HepG2 (cell line): ENCODE measurements around the gene TPSAB1. TPM values are rescaled to one million over a fixed set of nuclear protein-coding genes. Genes with fewer than 3 reads are reported as not detected.
A peak's percentile ranks its signal among the peaks of the same experiment; 100 is the strongest.

Experiments
- ATAC-seq: fragments of 200-7000 bp; cut with Tn5 transposase; 3 replicates; pipeline ENCODE4 v1.9.1; 2020; ENCODE audit warnings: mild to moderate bottlenecking, moderate library complexity
- BruUV-seq: library from RNA; stranded (reverse); fragments of 400-500 nt; replicated peaks from 2 replicates; lab custom pipeline; 2021; lab: Mats Ljungman, UMichigan
- CTCF ChIA-PET: fragments of 300-600 bp; formaldehyde crosslinking; extraction: SDS; loops from one replicate; lab custom pipeline; 2021; ENCODE audit warnings: low total read pairs, inconsistent platforms, low intra/inter-chr PET ratio; lab: Yijun Ruan, JAX
- POLR2A ChIA-PET: fragments of 350-600 bp; sonication (Branson Sonifier 250); formaldehyde crosslinking; loops from one replicate; lab custom pipeline; 2020; ENCODE audit warnings: antibody characterized with exemption, inconsistent platforms; lab: Yijun Ruan, JAX
- DNase-seq: peaks from one replicate; pipeline ENCODE4 v3.0.0-alpha.2; 2015; ENCODE audit warnings: low spot score
- FAIRE-seq: peaks from 3 replicates; lab custom pipeline; 2011; peaks lifted over from hg19 to GRCh38; lab: Jason Lieb, UNC
- H2AFZ ChIP-seq: one replicate; pipeline ENCODE4 v1.6.1; 2011; ENCODE audit warnings: low read length, inconsistent platforms
- H3K27ac ChIP-seq: fragments of 300-600 bp; 3 replicates; pipeline ENCODE4 v1.8.0; 2011; ENCODE audit warnings: mixed run types, mild to moderate bottlenecking, mixed read lengths, low read length, inconsistent platforms; ENCODE audit not compliant: insufficient read depth; ENCODE audit errors: extremely low read length
- H3K27me3 ChIP-seq, 2 experiments: fragments of 200-600 bp in 1 of 2; 2 replicates in 1 of 2; 3 replicates in 1 of 2; pipeline versions ENCODE4 v1.6.0 to v1.8.0; 2011; ENCODE audit warnings: low read length in 2 of 2, mild to moderate bottlenecking in 2 of 2, moderate library complexity in 2 of 2, inconsistent platforms in 1 of 2; ENCODE audit not compliant: insufficient read depth in 2 of 2, control insufficient read depth in 1 of 2
- H3K36me3 ChIP-seq, 2 experiments: fragments of 200-600 bp in 1 of 2; replicated peaks in 1 of 2; 2 replicates in 1 of 2; 3 replicates in 1 of 2; pipeline versions ENCODE4 v1.5.1 to v1.8.0; 2011; ENCODE audit warnings: low read length in 2 of 2, inconsistent platforms in 1 of 2; ENCODE audit not compliant: insufficient read depth in 2 of 2, control insufficient read depth in 1 of 2
- H3K4me1 ChIP-seq: 2 replicates; pipeline ENCODE4 v1.5.1; 2012; ENCODE audit warnings: low read length, inconsistent platforms; ENCODE audit not compliant: insufficient read depth
- H3K4me2 ChIP-seq: 2 replicates; pipeline ENCODE4 v1.6.0; 2011; ENCODE audit warnings: low read depth, low read length, inconsistent platforms
- H3K4me3 ChIP-seq, 3 experiments: fragments of 200-600 bp in 1 of 3; sonication (generic), shearing (Covaris generic) in 1 of 3; replicated peaks in 1 of 3; 2 replicates each; pipeline ENCODE4 v1.5.1; 2011 to 2016; ENCODE audit warnings: low read length in 3 of 3, inconsistent platforms in 2 of 3, low read depth in 2 of 3, mild to moderate bottlenecking in 2 of 3, control low read depth in 1 of 3, mixed read lengths in 1 of 3; ENCODE audit not compliant: insufficient read depth in 1 of 3
- H3K79me2 ChIP-seq: one replicate; pipeline ENCODE4 v1.6.1; 2011; ENCODE audit warnings: low read length, inconsistent platforms; ENCODE audit not compliant: insufficient read depth
- H3K9ac ChIP-seq: 2 replicates; pipeline ENCODE4 v1.6.0; 2011; ENCODE audit warnings: mild to moderate bottlenecking, low read depth, low read length, inconsistent platforms; ENCODE audit not compliant: insufficient read depth
- H3K9me3 ChIP-seq: 2 replicates; pipeline ENCODE4 v1.5.1; 2012; ENCODE audit warnings: mild to moderate bottlenecking, low read length
- H4K20me1 ChIP-seq: 2 replicates; pipeline ENCODE4 v1.6.0; 2011; ENCODE audit warnings: inconsistent platforms, mild to moderate bottlenecking, low read length, moderate library complexity; ENCODE audit not compliant: insufficient read depth
- NKX3-1 ChIP-seq: sonication (generic); formaldehyde crosslinking; IDR thresholded peaks from 2 replicates; pipeline ENCODE4 v1.5.0; 2020; ENCODE audit warnings: missing genetic modification reagents
- TEAD3 ChIP-seq: optimal IDR thresholded peaks from 2 replicates; pipeline ENCODE3; 2016; ENCODE audit warnings: borderline replicate concordance
- WGBS: methylation state at CpG from one replicate; pipeline ENCODE4 v1.1.6; 2017; ENCODE audit warnings: low lambda C conversion rate; 5-methylcytosine and 5-hydroxymethylcytosine counted together
- in situ Hi-C: cut with HindIII; loops from 2 replicates; pipeline ENCODE4 v1.10.0; 2017; ENCODE audit warnings: low pct_unique_long_range_greater_than_20kb; ENCODE audit not compliant: extremely low pct_ligation_motif_present
- intact Hi-C: fragments of 100-400 bp; cut with micrococcal nuclease; formaldehyde crosslinking; loops from one replicate; pipeline ENCODE4 v1.10.0; 2022; ENCODE audit not compliant: unreplicated experiment
- polyA plus RNA-seq, 8 experiments: library from polyadenylated mRNA; depleted of rRNA in 3 of 8; stranded (reverse) in 7 of 8; unstranded in 1 of 8; fragments of >200 nt; fragmentation: Illumina TruSeq in 4 of 8; extraction: Trizol in 4 of 8; gene quantifications; 2 replicates each; pipeline versions ENCODE4 v1.2.1 to v1.2.3, GENCODE V29; 2011 to 2016; ENCODE audit warnings: low read depth in 4 of 8, missing spikeins in 1 of 8, mixed read lengths in 1 of 8; ENCODE audit not compliant: insufficient read depth in 1 of 8
- total RNA-seq, 5 experiments: library from RNA; depleted of rRNA; stranded (reverse); fragments of >200 nt; fragmentation: Illumina TruSeq; extraction: Trizol; gene quantifications; 2 replicates each; pipeline ENCODE4 v1.2.3, GENCODE V29; 2016; ENCODE audit warnings: low read depth in 1 of 5
- TF ChIP-seq, protein P1 (sequence below): sonication (generic); formaldehyde crosslinking; IDR thresholded peaks from 2 replicates; pipeline ENCODE4 v1.5.0; 2020; ENCODE audit warnings: mild to moderate bottlenecking, missing genetic modification reagents, borderline replicate concordance
- TF ChIP-seq, protein P2 (sequence below): sonication (generic); formaldehyde crosslinking; IDR thresholded peaks from 2 replicates; pipeline ENCODE4 v1.5.0; 2020; ENCODE audit warnings: mild to moderate bottlenecking, missing genetic modification reagents, moderate library complexity

TPSAB1 gene
- total and polyA plus RNA-seq, 2 of the 13 experiments (the other 11 are each of a cell fraction or from before 2014, with no cell fraction given), result 0.12 TPM; not detected in 1

DNA sequence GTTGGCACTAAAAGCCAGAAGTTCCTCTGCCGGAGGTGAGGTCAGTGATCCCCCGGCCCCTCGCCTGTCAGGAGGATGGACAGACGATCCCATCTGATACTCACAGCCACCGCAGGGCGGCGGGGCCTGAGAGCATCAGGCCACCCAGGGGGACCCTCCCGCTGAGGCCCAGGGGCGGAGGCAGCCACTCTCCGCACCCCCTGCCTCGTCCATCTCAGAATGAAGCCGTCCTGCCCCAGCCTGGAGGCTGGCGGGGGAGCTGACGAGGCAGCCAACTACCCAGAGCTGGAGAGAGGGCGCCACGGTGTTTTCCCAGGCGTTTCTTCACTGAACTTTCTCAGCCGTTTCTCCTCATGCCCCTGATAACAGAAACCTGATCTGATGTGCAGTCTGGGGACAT lies 38.0 kb downstream of the TPSAB1 start:
- Histone ChIP-seq H3K4me2 (no peak overlapping the region), H3K9ac (no peak overlapping the region), H3K4me3 (no peak overlapping the region), H3K27me3 (peaks cover 32 to 81% of the 10 kb centered on the region in 2 experiments), H3K4me1 (no peaks in the 10 kb centered on the region), H3K79me2 (no peaks in the 10 kb centered on the region), H4K20me1 (no peaks in the 10 kb centered on the region), H3K27ac (no peak overlapping the region), H3K36me3 (no peaks in the 10 kb centered on the region), H3K9me3 (no peaks in the 10 kb centered on the region), H2AFZ (no peak overlapping the region)
- intact Hi-C loops, result no loop called here
- DNase-seq, result no peak
- ChIA-PET CTCF (no interaction called here), POLR2A (no interaction called here)
- FAIRE-seq, result no peak
- 3% methylated on average over 4 of the region's 18 CpGs for WGBS
- no TSS peak for BruUV-seq
- ATAC-seq, result peak; percentile 18
- TF ChIP-seq NKX3-1 (CRISPR knock-in tag) (no peak), TEAD3 (CRISPR knock-in tag) (no peak)
- TF ChIP-seq, protein P1, sequence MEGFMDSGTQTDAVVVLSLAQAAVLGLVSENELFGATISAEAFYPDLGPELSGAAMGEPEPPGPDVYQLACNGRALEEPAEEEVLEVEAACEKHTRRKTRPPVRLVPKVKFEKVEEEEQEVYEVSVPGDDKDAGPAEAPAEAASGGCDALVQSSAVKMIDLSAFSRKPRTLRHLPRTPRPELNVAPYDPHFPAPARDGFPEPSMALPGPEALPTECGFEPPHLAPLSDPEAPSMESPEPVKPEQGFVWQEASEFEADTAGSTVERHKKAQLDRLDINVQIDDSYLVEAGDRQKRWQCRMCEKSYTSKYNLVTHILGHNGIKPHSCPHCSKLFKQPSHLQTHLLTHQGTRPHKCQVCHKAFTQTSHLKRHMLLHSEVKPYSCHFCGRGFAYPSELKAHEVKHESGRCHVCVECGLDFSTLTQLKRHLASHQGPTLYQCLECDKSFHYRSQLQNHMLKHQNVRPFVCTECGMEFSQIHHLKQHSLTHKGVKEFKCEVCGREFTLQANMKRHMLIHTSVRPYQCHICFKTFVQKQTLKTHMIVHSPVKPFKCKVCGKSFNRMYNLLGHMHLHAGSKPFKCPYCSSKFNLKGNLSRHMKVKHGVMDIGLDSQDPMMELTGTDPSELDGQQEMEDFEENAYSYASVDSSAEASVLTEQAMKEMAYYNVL, result no peak
- TF ChIP-seq, protein P2, sequence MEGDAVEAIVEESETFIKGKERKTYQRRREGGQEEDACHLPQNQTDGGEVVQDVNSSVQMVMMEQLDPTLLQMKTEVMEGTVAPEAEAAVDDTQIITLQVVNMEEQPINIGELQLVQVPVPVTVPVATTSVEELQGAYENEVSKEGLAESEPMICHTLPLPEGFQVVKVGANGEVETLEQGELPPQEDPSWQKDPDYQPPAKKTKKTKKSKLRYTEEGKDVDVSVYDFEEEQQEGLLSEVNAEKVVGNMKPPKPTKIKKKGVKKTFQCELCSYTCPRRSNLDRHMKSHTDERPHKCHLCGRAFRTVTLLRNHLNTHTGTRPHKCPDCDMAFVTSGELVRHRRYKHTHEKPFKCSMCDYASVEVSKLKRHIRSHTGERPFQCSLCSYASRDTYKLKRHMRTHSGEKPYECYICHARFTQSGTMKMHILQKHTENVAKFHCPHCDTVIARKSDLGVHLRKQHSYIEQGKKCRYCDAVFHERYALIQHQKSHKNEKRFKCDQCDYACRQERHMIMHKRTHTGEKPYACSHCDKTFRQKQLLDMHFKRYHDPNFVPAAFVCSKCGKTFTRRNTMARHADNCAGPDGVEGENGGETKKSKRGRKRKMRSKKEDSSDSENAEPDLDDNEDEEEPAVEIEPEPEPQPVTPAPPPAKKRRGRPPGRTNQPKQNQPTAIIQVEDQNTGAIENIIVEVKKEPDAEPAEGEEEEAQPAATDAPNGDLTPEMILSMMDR (CRISPR knock-in tag), result peak; percentile 14; the same call in 1 of the 2 replicates
- in situ Hi-C loops, result no loop called here
